Tibial nerve (tissue), 4 donors: Measurements from ENCODE around the gene SLC43A3. TPM values are rescaled to one million over a fixed set of nuclear protein-coding genes. Genes with fewer than 3 reads are reported as not detected.

Experiments used
- DNase-seq, 2 donors: peaks; one replicate each; pipeline ENCODE4 v3.0.0-alpha.2; 2019; ENCODE audit warnings: low spot score in 2 of 2
- H3K27ac ChIP-seq, 4 donors: fragments of 200-600 bp; sonication (generic) in 3 of 4; one replicate each; pipeline ENCODE4 v1.5.1; 2017 to 2019; ENCODE audit warnings: mild to moderate bottlenecking in 1 of 4
- H3K27me3 ChIP-seq, 2 donors: fragments of 200-600 bp; sonication (generic) in 1 of 2; one replicate each; pipeline versions ENCODE4 v1.5.1 to v1.6.0; 2017 to 2019
- H3K36me3 ChIP-seq, 3 donors: fragments of 200-600 bp; sonication (generic); one replicate each; pipeline ENCODE4 v1.5.1; 2018 to 2019
- H3K4me1 ChIP-seq, 4 donors: fragments of 200-600 bp; sonication (generic) in 3 of 4; one replicate each; pipeline ENCODE4 v1.5.1; 2017 to 2019
- H3K4me3 ChIP-seq, 4 donors: fragments of 200-600 bp; sonication (generic) in 3 of 4; one replicate each; pipeline ENCODE4 v1.5.1; 2017 to 2019; ENCODE audit warnings: mild to moderate bottlenecking in 1 of 4, moderate library complexity in 1 of 4
- H3K9me3 ChIP-seq, 4 donors: fragments of 200-600 bp; sonication (generic) in 3 of 4; one replicate each; pipeline ENCODE4 v1.5.1; 2017 to 2019
- CTCF ChIP-seq, 5 experiments: fragments of 200-600 bp in 3 of 5; fragments of 450-650 bp in 2 of 5; sonication (generic) in 3 of 5; IDR thresholded peaks; one replicate each; pipeline ENCODE4 v1.5.1; 2016 to 2019; ENCODE audit warnings: antibody characterized with exemption in 5 of 5, mild to moderate bottlenecking in 3 of 5, moderate library complexity in 2 of 5
- EP300 ChIP-seq, 2 donors: sonication (generic); formaldehyde crosslinking; IDR thresholded peaks; one replicate each; pipeline ENCODE4 v1.6.1; 2017; ENCODE audit warnings: antibody characterized with exemption in 2 of 2, mild to moderate bottlenecking in 1 of 2
- POLR2A ChIP-seq, 2 donors: fragments of 450-650 bp; IDR thresholded peaks; one replicate each; pipeline ENCODE4 v1.6.1; 2017; ENCODE audit warnings: antibody characterized with exemption in 2 of 2, mild to moderate bottlenecking in 2 of 2, moderate library complexity in 2 of 2
- WGBS, 2 donors: methylation state at CpG; one replicate each; pipeline ENCODE4 v1.1.5; 2018; 5-methylcytosine and 5-hydroxymethylcytosine counted together
- total RNA-seq, 4 donors: library from RNA; depleted of rRNA; stranded (reverse); fragments of >200 nt; gene quantifications; one replicate each; pipeline ENCODE4 v1.1.0, GENCODE V29; 2016

Gene SLC43A3
- total RNA-seq, 4 donors from 2014 or later, result 42.2 to 110 (median 94.7) TPM

- no peak for DNase-seq
- no peak for TF ChIP-seq CTCF (IDR thresholded peaks at IDR 0.05)
- TF ChIP-seq POLR2A (IDR thresholded peaks at IDR 0.05), result no peak
- no peak for TF ChIP-seq EP300 (IDR thresholded peaks at IDR 0.05)
- no peak overlapping the region for H3K27ac ChIP-seq
- H3K4me1 ChIP-seq, result peaks cover 0 to 21% (median 0%) of the 10 kb centered on the region in 4 donors
- H3K27me3 ChIP-seq, result no peaks in the 10 kb centered on the region
- H3K4me3 ChIP-seq, result no peak overlapping the region
- peaks cover 0 to 95% (median 4%) of the 10 kb centered on the region in 3 donors for H3K36me3 ChIP-seq
- H3K9me3 ChIP-seq, result no peaks in the 10 kb centered on the region
Observed at GRCh38 chr11:57418131-57418530, 8.8 kb downstream of the SLC43A3 start.

DNA sequence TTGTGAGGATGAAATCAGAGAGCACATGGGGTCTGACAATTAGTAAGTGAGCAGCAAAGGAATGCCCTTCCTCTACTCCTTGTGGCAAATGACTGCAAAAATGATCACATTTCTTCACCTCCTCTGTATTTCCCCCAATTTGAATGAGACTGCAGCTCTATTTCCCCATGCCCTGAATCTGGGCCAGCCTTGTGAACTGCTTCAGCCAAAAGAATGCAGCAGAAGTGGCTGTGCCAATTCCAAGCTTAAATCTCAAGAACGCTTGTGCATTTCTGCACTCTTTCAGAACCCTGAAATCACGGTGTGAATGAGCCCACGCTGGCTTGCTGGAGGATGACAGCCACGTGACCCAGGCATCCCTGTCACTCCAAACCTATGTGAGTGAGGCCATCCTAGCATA, 9.9 kb downstream of the SLC43A3 start:
- peak in 1 of 2 donors; percentile 19 for TF ChIP-seq EP300 (IDR thresholded peaks at IDR 0.05)
- TF ChIP-seq POLR2A (IDR thresholded peaks at IDR 0.05), result no peak
- TF ChIP-seq CTCF (IDR thresholded peaks at IDR 0.05), result no peak
- peaks cover 0 to 97% (median 4%) of the 10 kb centered on the region in 3 donors for H3K36me3 ChIP-seq
- no peaks in the 10 kb centered on the region for H3K9me3 ChIP-seq
- H3K4me3 ChIP-seq, result no peak overlapping the region
- no peaks in the 10 kb centered on the region for H3K27me3 ChIP-seq
- 47 to 57% methylated on average over 4 of the region's 4 CpGs for WGBS, 2 donors
- DNase-seq, result peak in 1 of 2 donors; percentile 38
- H3K27ac ChIP-seq, result peak overlapping the region in 2 of 4 donors; percentile 36 to 42
- H3K4me1 ChIP-seq, result peaks cover 0 to 11% (median 0%) of the 10 kb centered on the region in 4 donors

- no peaks in the 10 kb centered on the region for H3K9me3 ChIP-seq
- DNase-seq, result no peak
- peaks cover 0 to 11% (median 0%) of the 10 kb centered on the region in 4 donors for H3K4me1 ChIP-seq
- H3K27ac ChIP-seq, result peak overlapping the region in 2 of 4 donors; percentile 36 to 42
- H3K36me3 ChIP-seq, result peaks cover 0 to 97% (median 4%) of the 10 kb centered on the region in 3 donors
- H3K27me3 ChIP-seq, result no peaks in the 10 kb centered on the region
- WGBS, 2 donors, result 85 to 86% methylated on average over 3 of the region's 3 CpGs
- TF ChIP-seq CTCF (IDR thresholded peaks at IDR 0.05) (no peak), EP300 (IDR thresholded peaks at IDR 0.05) (no peak), POLR2A (IDR thresholded peaks at IDR 0.05) (no peak)
- no peak overlapping the region for H3K4me3 ChIP-seq
Observed at GRCh38 chr11:57416436-57416835, 10.5 kb downstream of the SLC43A3 start.

DNA sequence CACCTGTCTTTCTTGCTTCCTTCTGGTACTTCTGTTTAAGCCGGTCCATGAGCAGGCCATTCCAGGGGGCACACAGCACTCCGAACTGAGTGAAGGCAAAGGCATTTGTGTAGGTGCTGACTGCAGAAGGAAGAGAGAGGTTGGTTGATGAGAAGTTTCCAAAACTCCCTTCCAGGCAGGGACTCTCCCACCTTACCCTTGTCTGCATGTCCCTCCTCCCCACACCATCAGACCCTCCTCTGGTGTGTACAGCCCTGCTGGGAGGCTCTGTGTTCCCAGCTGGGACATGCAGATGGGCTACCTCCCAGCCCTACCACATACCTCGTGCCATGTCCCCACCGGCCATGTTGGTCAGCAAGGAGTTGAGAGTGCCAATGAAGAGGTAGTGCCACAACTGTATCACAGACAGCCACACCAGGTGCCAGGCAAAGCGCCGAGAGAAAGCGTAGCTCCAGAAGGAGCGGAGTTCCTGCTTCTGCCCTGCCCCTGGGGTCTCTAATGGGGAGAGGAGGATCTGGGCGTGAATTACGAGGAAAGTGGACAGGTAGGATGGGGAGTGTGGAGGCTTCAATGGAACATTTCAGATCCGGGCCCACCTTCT, 12.2 kb downstream of the SLC43A3 start:
- no peak for TF ChIP-seq POLR2A (IDR thresholded peaks at IDR 0.05)
- TF ChIP-seq CTCF (IDR thresholded peaks at IDR 0.05), result no peak
- TF ChIP-seq EP300 (IDR thresholded peaks at IDR 0.05), result no peak
- Histone ChIP-seq H3K27me3 (no peaks in the 10 kb centered on the region), H3K4me3 (no peak overlapping the region), H3K9me3 (no peaks in the 10 kb centered on the region), H3K4me1 (peaks cover 0 to 11% (median 0%) of the 10 kb centered on the region in 4 donors), H3K36me3 (peaks cover 0 to 94% (median 4%) of the 10 kb centered on the region in 3 donors), H3K27ac (no peak overlapping the region)
- WGBS, 2 donors, result 95 to 98% methylated on average over 11 of the region's 11 CpGs
- no peak for DNase-seq

DNA sequence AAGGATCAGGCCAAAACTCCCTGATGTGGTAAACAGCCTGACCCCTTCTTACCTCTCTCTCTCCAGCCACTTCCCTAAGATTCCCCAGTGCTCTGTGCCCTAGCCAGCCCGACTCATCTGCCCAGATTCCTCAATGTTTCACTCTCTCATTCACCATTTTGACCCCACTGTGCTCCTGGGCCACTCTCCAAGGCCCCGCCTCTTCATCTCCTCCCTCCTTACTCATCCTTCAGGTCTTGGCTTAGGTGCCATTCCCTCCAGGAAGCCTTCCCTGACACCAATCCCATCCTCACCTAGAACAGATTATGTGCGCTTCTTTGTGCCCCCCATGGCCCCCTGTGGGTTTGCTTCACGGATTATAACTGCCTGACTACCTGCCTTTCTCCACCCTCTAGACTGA, 13.2 kb downstream of the SLC43A3 start:
- peaks cover 0 to 11% (median 0%) of the 10 kb centered on the region in 4 donors for H3K4me1 ChIP-seq
- 87 to 91% methylated on average over 4 of the region's 4 CpGs for WGBS, 2 donors
- no peaks in the 10 kb centered on the region for H3K9me3 ChIP-seq
- DNase-seq, result no peak
- no peak overlapping the region for H3K27ac ChIP-seq
- no peak overlapping the region for H3K4me3 ChIP-seq
- peaks cover 0 to 97% (median 4%) of the 10 kb centered on the region in 3 donors for H3K36me3 ChIP-seq
- H3K27me3 ChIP-seq, result no peaks in the 10 kb centered on the region
- TF ChIP-seq EP300 (IDR thresholded peaks at IDR 0.05) (no peak), CTCF (IDR thresholded peaks at IDR 0.05) (no peak), POLR2A (IDR thresholded peaks at IDR 0.05) (no peak)
